Natural killer cell (primary cell): ENCODE measurements around the gene HLA-DQB2. TPM values are rescaled to one million over a fixed set of nuclear protein-coding genes. Genes with fewer than 3 reads are reported as not detected.
"Not testable (repeated sequence)": the region's sequence is repeated elsewhere in the genome, so short reads cannot be mapped to it uniquely, and the experiment has no call there.

Source experiments
- ATAC-seq, 3 donors: fragments of 150-1000 bp in 2 of 3; fragments of 200-7000 bp in 1 of 3; cut with Tn5 transposase; 1 replicate in 1 of 3; 2 replicates in 2 of 3; pipeline ENCODE4 v1.10.0; 2021; ENCODE audit warnings: mild to moderate bottlenecking in 2 of 3, moderate library complexity in 2 of 3
- DNase-seq, 2 donors: peaks; one replicate each; pipeline versions ENCODE4 v3.0.0 to v3.0.0-alpha.2; 2013 to 2021; ENCODE audit warnings: mixed read lengths in 1 of 2
- H3K27ac ChIP-seq: one replicate; pipeline ENCODE4 v1.5.1; 2013; ENCODE audit warnings: mild to moderate bottlenecking, low read length
- H3K27me3 ChIP-seq: one replicate; pipeline ENCODE4 v1.6.1; 2013; ENCODE audit warnings: low read length; ENCODE audit not compliant: control insufficient read depth, insufficient read depth
- H3K36me3 ChIP-seq: one replicate; pipeline ENCODE4 v1.6.1; 2013; ENCODE audit warnings: low read length; ENCODE audit not compliant: control insufficient read depth, insufficient read depth
- H3K4me1 ChIP-seq: one replicate; pipeline ENCODE4 v1.6.1; 2013; ENCODE audit warnings: low read length; ENCODE audit not compliant: control insufficient read depth, insufficient read depth
- H3K4me3 ChIP-seq: one replicate; pipeline ENCODE4 v1.5.1; 2013; ENCODE audit warnings: low read length
- H3K9me3 ChIP-seq: one replicate; pipeline ENCODE4 v1.6.1; 2013; ENCODE audit warnings: low read length; ENCODE audit not compliant: control insufficient read depth, insufficient read depth
- H3K27ac Mint-ChIP-seq, 2 donors: one replicate each; pipeline ENCODE4 v1.8.0; 2022; ENCODE audit warnings: mild to moderate bottlenecking in 2 of 2, mixed read lengths in 2 of 2, moderate library complexity in 1 of 2
- H3K27me3 Mint-ChIP-seq, 2 donors: one replicate each; pipeline ENCODE4 v1.8.0; 2022; ENCODE audit warnings: low read depth in 2 of 2, mixed read lengths in 2 of 2
- H3K36me3 Mint-ChIP-seq: one replicate; pipeline ENCODE4 v1.8.0; 2022; ENCODE audit warnings: mixed read lengths
- H3K4me1 Mint-ChIP-seq, 2 donors: one replicate each; pipeline ENCODE4 v1.8.0; 2022; ENCODE audit warnings: mixed read lengths in 2 of 2
- H3K4me3 Mint-ChIP-seq: one replicate; pipeline ENCODE4 v1.8.0; 2022; ENCODE audit warnings: mild to moderate bottlenecking, moderate library complexity, mixed read lengths
- H3K9me3 Mint-ChIP-seq, 2 donors: one replicate each; pipeline ENCODE4 v1.8.0; 2022; ENCODE audit warnings: mixed read lengths in 2 of 2
- CTCF ChIP-seq: fragments of 200-600 bp; IDR thresholded peaks from one replicate; pipeline ENCODE4 v1.8.0; 2022; ENCODE audit warnings: antibody characterized with exemption
- WGBS: methylation state at CpG from one replicate; pipeline ENCODE4 v1.1.7; 2013; ENCODE audit warnings: missing lambda C conversion rate; ENCODE audit not compliant: insufficient coverage; 5-methylcytosine and 5-hydroxymethylcytosine counted together
- intact Hi-C: fragments of 100-400 bp; cut with micrococcal nuclease; formaldehyde crosslinking; loops from one replicate; pipeline ENCODE4 v1.14.2; 2022
- total RNA-seq, 4 donors: library from RNA; stranded (reverse); fragments of 120-200 nt in 1 of 4; gene quantifications; one replicate each; pipeline versions ENCODE4 v1.2.3 to v1.2.4, GENCODE V29; 2013 to 2022

Gene HLA-DQB2
- total RNA-seq = 1 to 10 TPM in 1 of 3 donors, not detected in 2; 8.2 TPM
- 26.3 TPM for total RNA-seq (2013)

- Mint-ChIP-seq H3K4me3 (no peak within 1 kb of the TSS), H3K4me1 (no peaks in the 10 kb centered on the region), H3K9me3 (no peaks in the 10 kb centered on the region), H3K27ac (no peak within 1 kb of the TSS), H3K36me3 (no peaks in the 10 kb centered on the region), H3K27me3 (peaks cover 26 to 40% of the 10 kb centered on the region in 2 donors)
- Histone ChIP-seq H3K4me1 (no peaks in the 10 kb centered on the region), H3K27me3 (peaks cover 6% of the 10 kb centered on the region), H3K4me3 (no peak within 1 kb of the TSS), H3K9me3 (no peaks in the 10 kb centered on the region), H3K27ac (no peak within 1 kb of the TSS), H3K36me3 (no peaks in the 10 kb centered on the region)
- no peak for TF ChIP-seq CTCF
- intact Hi-C loops = no loop called here
- ATAC-seq (peak in 1 of 3 donors; percentile 32), DNase-seq (peak in 1 of 2 donors; percentile 42)
- WGBS = 57% methylated on average over 4 of the region's 4 CpGs
Measured at GRCh38 chr6:32763421-32763820, at the start of gene HLA-DQB2. TSS of gene HLA-DQB2 (minus strand) at chr6:32763532. CDS start at chr6:32763470, 62 bp downstream.

GRCh38 chr6:32809171-32809570 is 45.8 kb upstream of the HLA-DQB2 start:
- H3K36me3 ChIP-seq = peaks cover 4% of the 10 kb centered on the region

GRCh38 chr6:32807020-32807580 is 43.8 kb upstream of the HLA-DQB2 start:
- peaks cover 4 to 6% of the 10 kb centered on the region in 2 donors for H3K4me1 Mint-ChIP-seq
- ATAC-seq (peak; percentile 35 to 54 (median 36)), DNase-seq (no peak)
- no peaks in the 10 kb centered on the region for H3K9me3 Mint-ChIP-seq
- Histone ChIP-seq H3K9me3 (no peaks in the 10 kb centered on the region), H3K36me3 (no peaks in the 10 kb centered on the region), H3K27ac (no peak overlapping the region), H3K4me3 (no peak overlapping the region), H3K4me1 (peaks cover 8% of the 10 kb centered on the region), H3K27me3 (peaks cover 2% of the 10 kb centered on the region)
- WGBS = 70% methylated on average over 5 of the region's 5 CpGs
- no peak for TF ChIP-seq CTCF
- H3K36me3 Mint-ChIP-seq = no peaks in the 10 kb centered on the region
- no peak overlapping the region for H3K27ac Mint-ChIP-seq
- peaks cover 31 to 44% of the 10 kb centered on the region in 2 donors for H3K27me3 Mint-ChIP-seq
- intact Hi-C loops = no loop called here
- no peak overlapping the region for H3K4me3 Mint-ChIP-seq

More at GRCh38 chr6:32809171-32809570, 45.8 kb upstream of the HLA-DQB2 start:
- Histone ChIP-seq H3K4me3 (no peak overlapping the region), H3K9me3 (no peaks in the 10 kb centered on the region), H3K27me3 (peaks cover 2% of the 10 kb centered on the region), H3K4me1 (peaks cover 8% of the 10 kb centered on the region), H3K27ac (no peak overlapping the region)
- Mint-ChIP-seq H3K27ac (no peak overlapping the region), H3K4me1 (peaks cover 4 to 6% of the 10 kb centered on the region in 2 donors), H3K9me3 (no peaks in the 10 kb centered on the region), H3K4me3 (no peak overlapping the region), H3K27me3 (peaks cover 16 to 25% of the 10 kb centered on the region in 2 donors), H3K36me3 (no peaks in the 10 kb centered on the region)
- intact Hi-C loops = no loop called here
- WGBS = no CpG with 5 or more reads among the region's 1 CpG
- ATAC-seq = no peak
- no peak for TF ChIP-seq CTCF
- no peak for DNase-seq

GRCh38 chr6:32805404-32805803 is 42.1 kb upstream of the HLA-DQB2 start:
- intact Hi-C loops, H3K4me3 ChIP-seq: not testable (repeated sequence)
- peaks cover 39 to 58% of the 10 kb centered on the region in 2 donors for H3K27me3 Mint-ChIP-seq

More at GRCh38 chr6:32805404-32805803, 42.1 kb upstream of the HLA-DQB2 start:
- ATAC-seq, H3K27ac Mint-ChIP-seq, H3K4me1 Mint-ChIP-seq, H3K9me3 ChIP-seq, H3K36me3 ChIP-seq, H3K9me3 Mint-ChIP-seq, H3K27ac ChIP-seq, H3K4me1 ChIP-seq, H3K36me3 Mint-ChIP-seq, H3K4me3 Mint-ChIP-seq, DNase-seq, H3K27me3 ChIP-seq: not testable (repeated sequence)
